Stimulated activated effector memory CD8-positive, alpha-beta T cell treated with anti-CD3 and anti-CD28 coated beads, Interleukin-12 subunit alpha, Interleukin-12 subunit beta, amount 100 ng/mL, for 72 hours (primary cell): ENCODE results near the gene SNAPC4.
"Not testable (repeated sequence)": the region's sequence is repeated elsewhere in the genome, so short reads cannot be mapped to it uniquely, and the experiment has no call there.

ENCODE experiments used
- ATAC-seq: fragments of 150-1000 bp; cut with Tn5 transposase; 2 replicates; pipeline ENCODE4 v1.10.0; 2021
- DNase-seq, 2 donors: peaks; one replicate each; pipeline ENCODE4 v3.0.0; 2021 to 2022; ENCODE audit warnings: low spot score in 2 of 2
- H3K27ac Mint-ChIP-seq: one replicate; pipeline ENCODE4 v1.8.0; 2022; ENCODE audit warnings: mild to moderate bottlenecking, mixed read lengths
- H3K36me3 Mint-ChIP-seq: one replicate; pipeline ENCODE4 v1.8.0; 2022; ENCODE audit warnings: mild to moderate bottlenecking, mixed read lengths
- H3K4me1 Mint-ChIP-seq: one replicate; pipeline ENCODE4 v1.8.0; 2022; ENCODE audit warnings: mixed read lengths
- H3K4me3 Mint-ChIP-seq: one replicate; pipeline ENCODE4 v1.8.0; 2022; ENCODE audit warnings: mild to moderate bottlenecking, mixed read lengths
- H3K9me3 Mint-ChIP-seq: one replicate; pipeline ENCODE4 v1.8.0; 2022; ENCODE audit warnings: mixed read lengths

The SNAPC4 gene

DNA sequence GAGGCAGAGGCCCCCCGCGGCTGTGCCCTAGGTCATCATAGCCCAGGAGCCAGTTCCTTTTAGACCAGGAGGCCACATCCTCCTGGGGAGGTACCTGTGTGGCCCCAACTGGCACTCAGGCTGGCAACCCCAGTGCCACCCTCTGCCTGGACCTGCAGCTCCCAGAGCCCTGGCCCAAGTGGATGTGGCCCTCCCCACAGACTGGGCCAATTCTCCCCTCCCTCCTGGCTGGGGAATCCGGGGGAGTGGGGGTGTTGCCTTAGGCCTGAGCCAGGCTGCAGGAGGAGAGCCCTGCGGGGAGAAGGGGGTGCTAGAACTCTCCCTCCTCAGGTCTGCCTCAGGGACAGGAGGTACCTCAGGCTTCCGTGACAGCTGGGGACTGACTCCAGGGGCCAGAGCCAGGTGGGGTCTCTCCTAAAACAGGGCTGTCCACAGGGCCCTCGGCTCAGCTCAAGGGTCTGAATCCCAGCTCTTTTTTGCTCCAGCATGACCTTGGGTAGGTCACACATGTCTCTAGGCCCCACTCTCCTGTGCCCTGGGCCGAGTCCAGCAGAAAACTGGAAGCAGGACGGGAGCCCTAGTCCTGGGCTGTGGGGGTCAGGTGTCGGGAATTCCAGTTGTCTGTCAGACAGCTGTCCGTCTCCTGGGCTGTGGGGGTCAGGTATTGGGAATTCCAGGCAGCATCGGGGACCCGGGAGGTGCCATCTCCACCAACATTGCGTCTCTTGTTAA, 46.0 kb downstream of the SNAPC4 start:
- no peak for ATAC-seq
- DNase-seq, result no peak
- Mint-ChIP-seq H3K36me3 (peaks cover 11% of the 10 kb centered on the region), H3K27ac (peak overlapping the region; percentile 34), H3K9me3 (no peaks in the 10 kb centered on the region), H3K4me1 (no peaks in the 10 kb centered on the region), H3K4me3 (no peak overlapping the region)

DNA sequence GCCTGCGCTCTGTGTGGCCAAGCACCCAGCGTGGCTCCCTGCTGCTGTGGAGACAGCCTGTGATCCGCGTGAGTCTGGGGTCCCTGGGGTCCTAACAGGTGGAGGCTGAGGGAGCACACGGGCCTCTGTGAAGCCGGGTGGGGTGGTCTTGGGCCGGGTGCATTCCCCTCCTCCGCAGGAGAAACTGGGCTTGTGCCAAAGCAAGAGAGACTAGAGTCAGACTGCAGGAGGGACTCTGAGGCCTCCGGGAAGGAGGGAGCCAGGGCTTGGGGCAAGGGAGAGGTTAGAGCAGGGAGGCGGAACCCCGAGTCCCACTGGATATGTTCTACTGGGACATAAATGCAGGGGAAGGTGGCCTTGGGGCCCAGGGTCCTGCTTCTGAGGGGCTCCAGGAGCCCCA, 46.9 kb downstream of the SNAPC4 start:
- Mint-ChIP-seq H3K4me3 (no peak overlapping the region), H3K27ac (peak overlapping the region; percentile 50), H3K4me1 (no peaks in the 10 kb centered on the region), H3K36me3 (peaks cover 6% of the 10 kb centered on the region), H3K9me3 (no peaks in the 10 kb centered on the region)
- ATAC-seq (no peak), DNase-seq (no peak)

DNA sequence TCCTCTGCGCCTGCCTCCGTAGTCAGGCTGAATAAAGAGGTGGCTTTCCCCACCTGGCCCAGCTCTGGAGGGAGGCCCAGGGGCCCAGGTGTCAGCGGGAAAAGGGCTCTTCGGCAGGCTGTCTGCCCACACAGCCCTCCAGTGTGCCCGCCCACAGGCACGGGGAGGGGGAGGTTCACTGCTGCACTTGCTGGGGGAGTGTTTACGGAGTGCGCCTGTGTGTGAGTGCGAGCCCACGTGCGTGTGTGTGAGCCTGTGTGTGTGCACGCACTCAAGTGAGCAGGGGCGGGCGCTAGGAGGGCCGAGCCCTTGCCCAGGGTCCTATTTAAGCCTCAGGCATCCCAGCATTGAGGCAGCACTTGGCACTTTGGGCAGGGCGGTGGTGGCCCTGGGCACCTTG, 47.3 kb downstream of the SNAPC4 start:
- Mint-ChIP-seq H3K27ac (peak overlapping the region; percentile 50), H3K4me3 (no peak overlapping the region), H3K4me1 (no peaks in the 10 kb centered on the region), H3K9me3 (no peaks in the 10 kb centered on the region), H3K36me3 (peaks cover 6% of the 10 kb centered on the region)
- no peak for DNase-seq
- ATAC-seq, result no peak

DNA sequence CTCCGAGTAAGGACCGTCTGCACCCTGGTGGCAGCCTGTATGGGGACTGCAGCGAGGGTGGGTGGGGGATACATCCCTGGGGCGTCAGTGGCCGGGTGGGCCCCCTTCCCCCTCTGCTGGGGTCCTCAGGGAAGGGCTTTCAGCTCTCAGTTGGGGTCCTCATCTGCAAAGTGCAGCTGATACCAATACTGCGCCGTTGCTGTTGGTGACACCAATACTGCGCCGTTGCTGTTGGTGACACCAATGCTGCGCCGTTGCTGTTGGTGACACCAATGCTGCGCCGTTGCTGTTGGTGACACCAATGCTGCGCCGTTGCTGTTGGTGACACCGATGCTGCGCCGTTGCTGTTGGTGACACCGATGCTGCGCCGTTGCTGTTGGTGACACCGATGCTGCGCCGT, 48.1 kb downstream of the SNAPC4 start:
- not testable (repeated sequence) for ATAC-seq, H3K27ac Mint-ChIP-seq, H3K36me3 Mint-ChIP-seq, H3K4me1 Mint-ChIP-seq, DNase-seq, H3K9me3 Mint-ChIP-seq, H3K4me3 Mint-ChIP-seq

DNA sequence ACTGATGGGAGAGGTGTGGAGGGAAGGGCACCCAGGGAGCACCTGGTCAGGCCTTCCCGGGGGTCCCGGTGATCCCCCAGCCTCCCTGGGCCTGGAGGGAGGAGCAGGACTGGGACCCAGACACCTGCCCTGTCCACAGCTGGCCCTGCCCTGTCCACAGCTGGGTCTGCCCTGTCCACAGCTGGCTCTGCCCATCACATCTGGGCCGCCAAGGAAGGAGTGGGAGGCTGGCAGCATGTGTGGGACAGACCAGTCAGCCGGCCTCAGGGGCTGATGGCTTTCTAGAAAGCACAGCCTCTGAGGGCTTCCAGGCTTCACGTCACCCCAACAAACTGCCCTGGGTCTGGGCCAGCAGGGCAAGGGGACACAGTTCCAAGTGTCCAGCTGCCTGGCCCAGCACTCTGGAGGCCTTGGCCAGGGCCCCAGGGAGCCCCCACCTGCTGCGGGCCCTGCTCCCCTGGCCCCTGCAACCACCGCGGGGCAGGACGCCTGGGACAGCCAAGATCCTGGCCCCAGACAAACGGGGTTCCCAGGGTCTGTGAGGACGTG, 48.6 kb downstream of the SNAPC4 start:
- Mint-ChIP-seq H3K36me3 (peaks cover 11% of the 10 kb centered on the region), H3K4me1 (no peaks in the 10 kb centered on the region), H3K4me3 (no peak overlapping the region), H3K27ac (no peak overlapping the region), H3K9me3 (no peaks in the 10 kb centered on the region)
- no peak for DNase-seq
- no peak for ATAC-seq
